CD4-positive, alpha-beta T cell treated with Interleukin-15 for 4 hours (primary cell): Measurements from ENCODE around the gene NOS3.
A peak's percentile ranks its signal among the peaks of the same experiment; 100 is the strongest.

ENCODE experiments used
- DNase-seq: peaks from one replicate; pipeline ENCODE4 v3.0.0-alpha.2; 2020; ENCODE audit warnings: low spot score

The NOS3 gene

DNA sequence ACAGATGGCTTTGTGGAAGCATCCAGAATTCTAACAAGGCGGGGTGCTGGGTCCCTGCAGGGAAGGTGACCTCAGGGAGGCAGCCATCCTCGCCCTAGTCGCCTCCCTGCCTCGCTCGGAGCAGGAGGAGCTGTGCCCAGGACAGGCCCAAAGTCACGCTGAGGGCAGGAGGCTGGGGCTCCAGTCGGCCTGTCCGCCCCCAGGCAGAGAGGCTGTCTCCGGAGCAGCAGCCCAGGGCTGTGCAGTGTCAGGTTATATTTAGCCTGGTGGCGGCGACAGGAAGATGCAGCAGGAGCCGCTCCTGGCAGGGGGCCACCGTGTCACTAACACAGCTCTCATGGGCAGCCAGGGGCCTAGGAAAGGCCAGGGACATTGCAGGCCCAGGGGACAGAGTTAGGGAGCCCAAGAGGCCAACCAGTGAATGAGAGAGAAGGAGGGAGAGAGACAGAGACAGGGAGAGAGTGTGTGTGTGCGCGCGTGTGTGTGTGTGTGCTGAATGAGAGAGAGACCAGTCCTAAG lies 26.2 kb upstream of the NOS3 start:
- no peak for DNase-seq

DNA sequence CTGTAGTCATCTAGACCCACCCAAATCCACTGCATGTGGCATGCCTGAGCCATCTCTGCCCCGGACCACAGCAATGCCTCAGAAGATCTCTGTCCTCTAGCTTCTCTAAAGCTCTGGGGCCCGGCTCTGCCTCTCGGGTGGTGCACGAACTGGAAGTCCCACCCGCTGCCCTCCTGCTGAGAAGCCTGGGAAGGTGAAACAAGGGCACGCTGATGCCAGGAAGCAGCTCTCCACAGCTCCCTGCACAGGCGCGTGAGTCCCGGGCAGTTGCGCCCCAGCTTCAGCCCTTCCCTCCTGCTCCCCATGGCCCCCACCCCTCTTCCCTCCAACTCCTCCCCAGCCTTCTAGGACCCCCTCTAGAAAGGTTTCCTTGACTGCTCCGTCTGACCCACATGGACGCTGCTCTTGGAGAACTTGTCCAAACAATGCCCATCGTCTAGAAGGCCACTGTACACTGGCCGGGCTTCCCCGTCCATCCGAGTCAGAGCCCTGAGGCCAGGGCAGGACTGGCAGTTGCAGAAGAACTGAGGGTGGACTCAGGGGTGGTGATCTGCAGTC lies 25.5 kb upstream of the NOS3 start:
- no peak for DNase-seq

DNA sequence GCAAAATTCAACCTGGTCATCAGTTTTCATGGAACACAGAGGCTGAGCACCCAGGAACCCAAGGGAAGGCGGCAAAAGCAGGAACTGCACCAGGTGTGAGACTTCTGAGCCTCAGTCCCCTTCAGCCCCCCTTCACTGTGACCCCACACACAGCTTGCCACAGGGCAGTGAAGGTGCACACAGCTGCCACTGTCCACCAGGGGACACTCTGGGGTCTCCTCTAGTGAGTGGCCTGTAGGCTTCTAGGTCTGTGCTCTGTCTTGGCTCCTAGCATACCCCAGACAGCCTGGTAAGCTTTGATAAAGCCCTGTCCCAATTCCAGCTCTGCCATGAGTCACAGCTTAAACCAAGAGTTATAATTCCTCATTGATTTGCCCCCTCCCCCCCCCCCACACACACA lies 24.8 kb upstream of the NOS3 start:
- DNase-seq, result no peak

DNA sequence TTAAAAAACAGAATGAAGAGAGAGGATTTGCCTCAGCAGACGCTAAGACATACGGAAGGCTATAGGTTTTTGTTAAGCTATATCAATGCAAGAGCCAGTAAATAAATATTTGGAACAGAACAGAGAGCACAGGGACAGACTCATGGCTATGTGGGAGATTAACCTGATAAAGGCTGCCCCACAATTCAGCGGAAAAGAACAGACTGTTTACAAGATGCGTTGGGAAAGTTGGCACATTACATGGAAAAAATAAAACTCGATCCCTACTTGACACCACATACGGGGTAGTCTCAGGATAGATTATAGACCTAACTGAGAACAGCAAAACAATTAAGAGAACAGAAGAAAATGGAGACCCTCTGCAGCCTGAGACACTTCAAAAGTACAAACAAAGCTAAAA lies 23.5 kb upstream of the NOS3 start:
- DNase-seq, result no peak

DNA sequence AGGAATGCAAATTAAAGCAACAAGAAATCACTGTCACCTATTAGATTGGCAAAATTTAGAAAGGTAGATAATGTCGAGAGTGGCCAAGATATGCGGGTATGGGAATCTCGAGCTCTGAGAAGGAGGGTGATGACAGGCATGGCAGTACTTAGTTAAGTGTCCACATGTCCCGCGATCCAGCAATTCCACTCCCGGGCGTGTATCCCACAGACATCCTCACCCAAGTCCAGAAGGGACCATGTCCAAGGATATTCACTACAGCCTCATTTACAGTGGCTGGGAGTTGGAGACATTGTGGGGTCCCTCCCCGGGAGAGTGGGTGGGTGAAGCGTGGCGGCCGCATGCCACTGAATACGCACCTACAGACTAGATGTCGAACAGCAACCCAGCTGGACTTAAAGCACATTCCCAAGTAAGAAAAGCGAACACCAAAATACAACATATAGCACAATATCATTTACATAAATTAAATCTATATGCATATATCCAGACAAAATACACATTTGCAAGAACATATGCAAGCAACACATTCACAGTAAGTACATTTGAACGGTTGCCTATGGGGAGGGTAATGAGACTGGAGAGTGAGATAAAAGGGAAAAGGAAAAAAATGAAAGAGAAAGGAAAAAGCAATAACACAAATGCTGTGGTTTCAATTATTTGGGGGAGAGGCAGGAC lies 22.6 kb upstream of the NOS3 start:
- no peak for DNase-seq

DNA sequence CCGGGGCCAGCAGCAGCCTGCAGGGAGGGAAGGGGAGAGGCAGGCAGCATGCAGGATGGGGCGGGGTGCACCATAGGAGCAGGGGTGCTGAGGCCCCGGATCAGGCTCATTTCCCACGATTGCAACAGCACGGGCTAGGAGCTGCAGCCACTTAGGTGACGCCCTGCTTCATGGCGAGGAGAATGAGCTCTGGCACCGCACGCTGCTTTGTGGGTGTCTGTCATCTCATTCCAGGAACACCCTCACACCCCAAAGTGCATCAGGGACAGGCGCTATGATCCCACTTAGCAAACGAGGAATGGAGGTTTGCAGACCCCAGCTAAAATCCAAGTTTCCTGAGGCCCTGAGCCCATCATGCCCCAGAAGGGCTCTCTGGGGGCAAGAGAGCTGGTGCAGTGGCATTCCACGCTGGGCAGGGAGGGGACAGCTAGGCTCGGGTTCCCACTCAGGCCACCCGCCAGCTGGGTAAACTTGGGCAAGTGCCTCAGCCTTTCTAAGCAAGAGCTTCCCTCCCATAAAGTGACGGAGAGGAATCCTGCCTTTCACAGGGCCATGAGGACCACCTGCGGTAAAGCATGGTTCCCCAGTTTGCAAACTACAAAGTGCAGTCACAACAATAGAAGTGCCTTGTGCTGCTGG lies 22.0 kb upstream of the NOS3 start:
- no peak for DNase-seq

DNA sequence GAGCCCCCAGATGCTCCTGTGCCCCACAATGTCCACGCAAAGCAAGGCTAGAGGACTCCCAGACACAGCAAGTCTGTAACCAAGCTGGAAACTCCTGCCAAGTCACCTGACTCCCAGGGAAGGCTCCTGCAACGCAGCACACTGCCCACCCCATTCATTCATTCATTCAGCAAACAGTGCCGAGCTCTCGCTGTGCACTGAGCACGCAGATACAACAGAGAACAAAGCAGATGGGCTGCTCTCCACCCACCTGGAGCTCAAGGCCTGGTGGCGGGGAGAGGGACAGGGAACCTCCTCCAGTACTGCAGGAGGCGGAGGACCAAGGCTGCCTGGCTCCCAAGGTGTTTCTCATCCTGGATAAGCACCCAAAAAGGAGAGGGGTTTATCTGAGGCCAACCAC lies 21.3 kb upstream of the NOS3 start:
- no peak for DNase-seq

DNA sequence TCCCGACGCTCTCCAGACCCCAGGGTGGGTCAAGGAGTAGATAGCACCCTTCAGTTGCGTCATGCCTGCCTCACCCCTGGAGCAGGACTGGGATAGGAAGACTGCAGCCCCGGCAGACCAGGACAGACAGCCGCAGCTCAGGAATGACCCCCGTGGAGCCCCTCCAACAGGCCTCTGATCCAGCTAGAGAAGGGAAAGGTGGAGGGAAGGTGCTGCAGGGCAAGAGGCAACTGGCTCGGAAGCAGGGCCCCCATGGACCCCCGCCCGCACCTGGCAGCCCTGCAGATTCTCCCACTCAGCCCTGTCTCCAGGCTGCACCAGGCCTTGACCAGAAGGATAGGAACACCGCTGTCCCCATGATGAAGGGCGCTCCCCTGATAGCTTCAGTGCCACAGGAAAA lies 20.4 kb upstream of the NOS3 start:
- DNase-seq, result no peak

DNA sequence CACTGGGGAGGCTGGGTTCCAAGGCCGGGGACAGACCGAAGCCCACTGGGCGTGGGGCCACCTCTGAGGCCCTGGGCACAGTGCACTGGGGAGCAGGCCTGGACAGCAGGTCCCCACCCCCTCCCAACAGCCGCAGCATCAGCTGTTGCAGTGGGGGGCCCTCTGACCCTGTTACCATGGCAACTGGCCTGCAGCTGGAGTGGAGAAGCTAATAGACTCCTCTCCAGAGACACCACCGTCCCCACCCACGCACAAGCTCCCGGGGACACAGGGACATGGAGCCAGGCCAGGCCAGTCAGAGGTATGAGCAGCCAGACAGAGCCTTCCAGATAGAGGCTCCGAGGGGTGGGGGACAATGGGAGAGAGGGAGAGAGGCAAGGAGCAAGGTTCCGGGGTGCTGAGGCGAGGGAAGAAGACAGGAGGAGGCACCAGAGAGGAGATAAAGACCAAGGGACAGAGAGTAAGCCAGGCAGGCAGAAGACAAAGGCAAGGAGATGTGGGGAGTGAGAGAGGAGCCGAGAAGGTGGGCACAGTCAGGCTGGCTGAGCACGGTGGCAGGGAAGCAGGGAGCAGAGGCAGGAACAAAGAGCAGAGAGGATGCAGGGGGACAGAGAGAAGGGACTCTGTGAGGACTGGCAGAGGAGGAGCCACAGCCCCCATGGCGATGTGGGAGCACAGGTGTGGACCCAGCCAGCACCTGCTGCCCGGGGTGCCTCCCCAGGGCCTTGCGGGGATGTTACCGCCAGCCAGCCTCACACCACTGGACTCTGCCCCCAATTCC lies 19.4 kb upstream of the NOS3 start:
- DNase-seq, result no peak

DNA sequence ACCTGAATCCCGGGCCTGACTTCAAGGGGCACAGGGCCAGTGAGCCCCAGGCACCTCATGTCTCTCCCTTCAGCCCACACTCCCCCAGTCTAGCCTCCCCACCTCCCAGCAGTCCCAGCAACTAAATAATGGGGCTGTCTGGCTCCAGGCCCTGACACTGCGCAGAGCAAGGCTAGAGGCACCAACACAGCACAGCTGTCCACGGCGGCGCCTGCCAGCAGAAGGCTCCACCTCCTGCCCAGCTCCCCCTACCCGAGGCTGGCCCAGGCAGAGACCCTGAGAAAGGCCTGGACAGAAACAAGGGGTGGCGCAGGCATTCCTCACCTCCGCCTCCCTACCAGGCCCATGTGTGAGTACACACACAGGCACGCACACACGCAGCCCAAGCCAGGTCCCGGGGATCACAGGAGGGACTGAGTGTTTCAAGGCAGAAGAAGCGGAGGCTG lies 18.8 kb upstream of the NOS3 start:
- DNase-seq, result no peak

DNA sequence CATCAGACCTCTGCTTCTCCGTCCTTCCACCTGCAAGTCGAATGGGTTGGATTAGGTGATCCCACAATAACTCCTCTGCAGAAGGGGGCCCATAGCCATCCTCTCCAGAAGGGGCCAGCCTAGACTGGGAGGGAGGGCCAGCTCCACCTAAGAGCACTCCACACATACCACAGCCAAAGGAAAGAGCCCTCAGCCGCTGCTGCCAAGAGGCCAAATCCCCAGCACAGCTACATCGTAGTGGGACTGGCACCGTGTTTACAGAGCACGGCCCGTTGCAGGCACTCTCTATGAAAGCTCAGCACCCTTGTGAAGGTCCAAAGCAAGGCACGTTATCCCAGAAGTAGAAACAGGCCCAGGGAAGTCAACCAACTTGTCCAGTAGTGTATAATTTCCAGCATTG lies 18.1 kb upstream of the NOS3 start:
- no peak for DNase-seq

DNA sequence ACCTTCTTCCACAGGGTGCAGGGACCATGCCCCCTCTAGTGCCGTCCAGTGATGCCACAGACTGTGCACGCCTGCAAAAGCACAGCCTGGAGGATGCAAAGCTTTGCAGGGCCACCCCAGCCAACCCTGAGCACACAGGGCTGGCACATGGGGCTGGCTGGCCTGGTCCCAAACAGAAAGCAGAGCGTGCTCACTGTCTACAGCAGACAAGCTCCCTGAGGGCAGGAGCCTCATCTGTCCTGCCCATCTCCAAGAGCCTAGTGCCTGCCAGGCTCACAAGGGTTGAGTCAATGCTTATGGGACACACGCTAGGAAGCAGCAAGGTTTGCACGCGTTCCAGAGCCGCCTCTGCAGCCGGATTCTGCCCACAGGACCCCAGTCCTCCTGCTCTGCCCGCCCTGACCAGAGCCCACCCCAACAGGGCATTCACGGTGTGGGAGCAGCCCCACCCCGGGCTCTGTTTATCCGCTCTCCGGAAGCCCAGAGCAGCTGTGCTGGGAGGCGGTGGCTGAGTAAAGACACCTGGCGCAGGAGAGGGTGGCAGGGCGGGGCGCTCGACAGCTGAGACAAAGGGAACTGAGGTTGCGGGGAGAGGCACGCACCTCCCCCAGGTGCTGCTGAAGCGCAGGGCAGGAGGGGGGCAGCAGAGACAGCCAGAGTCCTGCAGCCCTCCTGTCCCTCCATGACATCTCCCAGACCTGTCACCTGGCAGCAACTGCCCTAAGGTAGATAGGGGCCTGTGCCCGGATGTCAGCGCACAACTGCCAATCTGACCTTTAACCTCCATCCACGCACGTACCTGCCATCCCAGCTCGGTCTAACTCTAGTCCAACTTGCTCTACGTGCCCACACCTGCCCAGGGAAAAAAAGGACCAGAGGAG lies 17.0 kb upstream of the NOS3 start:
- peak; percentile 9 for DNase-seq

DNA sequence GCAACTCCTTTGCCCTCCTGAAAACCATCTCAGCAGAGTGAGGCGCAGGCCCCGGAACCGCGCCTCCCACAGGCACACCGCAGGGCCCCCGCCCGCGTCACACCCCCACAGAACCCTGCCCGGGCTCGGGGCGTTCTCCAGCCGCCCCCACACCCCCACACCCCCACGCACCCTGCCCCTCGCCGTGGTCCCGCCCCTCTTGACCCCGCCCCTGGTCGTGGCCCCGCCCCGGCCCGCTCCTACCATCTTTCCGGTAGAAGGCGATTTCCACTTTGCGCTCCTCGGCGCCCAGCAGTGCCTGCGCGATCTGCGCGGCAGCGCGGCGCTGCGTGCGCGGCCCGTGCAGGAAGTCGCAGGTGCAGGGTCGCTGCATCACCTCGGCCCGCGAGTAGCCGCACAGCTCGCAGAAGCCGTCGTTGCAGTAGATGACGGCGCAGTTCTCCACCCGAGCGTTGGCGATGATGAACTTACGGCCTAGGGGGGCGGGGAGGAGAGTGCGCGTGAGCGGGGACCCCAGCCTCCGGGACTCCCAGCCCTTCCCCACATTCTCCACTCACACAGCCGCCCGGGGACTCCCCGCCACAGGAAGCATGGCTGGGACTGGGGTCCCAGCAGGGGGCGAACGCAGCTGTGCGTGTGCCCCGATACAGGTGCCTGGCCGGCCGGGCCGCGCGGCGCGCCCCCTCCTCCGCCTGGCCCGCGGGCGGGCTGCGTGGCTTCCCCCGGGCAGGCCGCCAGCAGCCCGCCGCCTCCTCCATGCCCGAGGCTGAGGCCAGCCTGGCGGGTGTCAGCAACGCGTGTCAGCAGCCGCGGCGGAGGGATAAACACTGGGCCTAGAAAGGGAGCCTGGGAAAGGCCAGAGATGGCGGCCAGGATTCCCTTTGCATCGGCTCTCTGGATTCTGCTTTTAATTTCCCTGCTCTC lies 16.1 kb upstream of the NOS3 start:
- DNase-seq, result peak; percentile 85

DNA sequence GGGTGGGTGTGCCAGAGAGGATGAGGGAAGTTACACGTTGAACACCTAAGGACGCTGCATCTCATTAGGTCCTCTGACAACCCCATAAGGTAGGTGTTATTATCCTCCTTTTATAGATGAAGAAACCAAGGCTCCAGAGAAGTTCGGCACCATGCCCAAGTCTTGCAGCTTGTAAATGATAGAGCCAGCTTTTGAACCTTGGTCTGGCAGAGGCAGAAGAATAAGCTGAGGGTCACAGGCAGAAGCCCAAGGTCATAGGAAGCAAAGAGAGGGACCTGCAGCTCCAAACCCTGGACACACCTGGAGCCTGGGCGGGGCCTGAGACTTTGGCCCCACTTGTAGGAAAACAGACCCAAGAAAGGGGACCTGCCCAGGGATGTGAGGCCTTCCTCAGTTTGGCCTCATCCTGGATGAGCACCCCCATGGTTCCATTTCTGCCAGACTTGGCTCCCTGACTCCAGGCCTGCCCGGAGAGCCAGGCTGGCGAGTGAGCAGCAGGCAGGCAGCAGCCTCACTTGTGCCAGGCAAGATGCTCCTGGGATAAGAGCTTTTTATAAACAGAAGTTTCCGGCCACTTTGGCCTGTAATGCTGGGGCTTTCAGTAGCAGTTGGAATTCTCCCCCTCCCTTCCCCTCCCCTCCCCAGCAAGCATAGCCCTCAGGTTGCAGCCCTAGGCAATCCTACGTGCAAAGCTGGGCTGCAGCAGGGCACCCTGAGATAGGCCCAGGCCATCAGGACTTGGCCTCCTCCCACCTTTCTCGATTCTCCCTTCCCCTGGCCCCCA lies 15.1 kb upstream of the NOS3 start:
- DNase-seq, result no peak

DNA sequence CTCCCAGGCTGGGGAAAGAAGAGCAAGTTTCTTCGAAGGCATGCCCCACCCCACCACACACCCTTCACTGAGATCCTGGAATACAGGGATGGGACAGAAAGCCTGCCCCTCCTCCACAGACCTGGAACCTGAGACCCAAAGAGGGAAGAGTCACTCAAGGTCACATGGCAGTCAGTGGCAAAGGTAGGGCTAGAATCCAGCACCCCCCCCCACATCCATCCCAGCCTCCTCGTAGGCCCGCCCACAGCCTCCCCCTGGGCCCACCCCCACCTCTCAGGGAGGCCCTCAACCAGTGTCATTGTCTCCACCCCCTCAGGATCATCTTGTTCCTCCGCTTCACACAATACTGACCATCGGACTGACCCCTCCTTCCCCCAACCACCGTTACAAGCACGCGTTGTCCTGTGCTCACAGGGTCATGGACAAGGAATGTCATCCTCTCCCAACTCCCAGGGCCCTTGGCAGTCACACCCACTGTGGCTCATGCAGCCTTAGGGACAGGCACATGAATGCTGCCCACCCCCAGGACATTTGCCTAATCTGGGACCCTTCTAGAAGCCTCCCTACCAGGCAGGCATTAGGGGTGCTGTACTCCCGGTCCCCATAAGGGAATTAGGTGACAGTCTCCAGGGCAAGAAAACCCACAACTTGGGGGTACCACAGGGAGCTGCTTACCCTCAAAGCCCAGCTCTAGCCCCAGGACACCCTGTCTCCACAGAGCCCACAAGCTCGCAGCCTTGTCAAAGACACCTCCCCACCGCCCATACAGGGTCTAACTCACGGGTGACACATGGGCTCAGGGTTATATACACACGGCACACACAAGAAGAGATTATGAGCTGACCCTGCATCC lies 14.1 kb upstream of the NOS3 start:
- no peak for DNase-seq

DNA sequence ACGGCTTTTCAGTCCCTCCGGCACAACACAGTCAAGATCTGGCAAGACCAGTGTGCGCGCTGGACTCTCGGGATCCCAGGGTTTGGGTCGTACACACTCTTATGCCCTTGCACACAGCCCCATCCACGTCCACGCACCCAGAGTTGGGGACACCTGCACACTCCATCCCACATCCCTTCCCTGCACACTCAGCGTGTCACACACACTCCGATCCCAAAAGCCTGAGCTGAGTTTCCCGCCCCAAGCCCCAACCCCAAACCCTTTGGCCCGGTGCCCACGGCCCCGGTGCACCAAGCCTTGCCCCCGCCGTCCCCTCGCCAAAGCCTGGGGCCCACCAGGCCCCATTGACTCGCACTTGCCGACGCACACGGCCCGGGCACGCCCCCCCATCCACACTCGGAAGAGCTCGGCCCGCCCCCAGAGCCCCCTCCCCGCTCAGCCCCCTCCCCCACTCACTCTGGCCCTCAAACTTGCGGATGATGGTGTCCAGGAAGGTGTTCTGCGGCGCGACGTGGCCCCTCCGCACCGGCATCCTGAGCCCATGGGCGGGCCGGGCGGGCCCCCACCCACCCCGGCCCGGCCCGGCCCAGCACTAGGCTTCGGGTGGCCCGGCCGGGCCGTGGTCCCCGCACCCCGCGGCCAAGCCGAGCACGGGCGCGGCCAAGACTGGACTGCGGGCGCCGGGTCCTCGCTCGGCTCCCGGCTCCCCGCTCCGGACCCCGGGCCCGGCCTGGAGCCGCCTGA lies 13.3 kb upstream of the NOS3 start:
- DNase-seq, result no peak

DNA sequence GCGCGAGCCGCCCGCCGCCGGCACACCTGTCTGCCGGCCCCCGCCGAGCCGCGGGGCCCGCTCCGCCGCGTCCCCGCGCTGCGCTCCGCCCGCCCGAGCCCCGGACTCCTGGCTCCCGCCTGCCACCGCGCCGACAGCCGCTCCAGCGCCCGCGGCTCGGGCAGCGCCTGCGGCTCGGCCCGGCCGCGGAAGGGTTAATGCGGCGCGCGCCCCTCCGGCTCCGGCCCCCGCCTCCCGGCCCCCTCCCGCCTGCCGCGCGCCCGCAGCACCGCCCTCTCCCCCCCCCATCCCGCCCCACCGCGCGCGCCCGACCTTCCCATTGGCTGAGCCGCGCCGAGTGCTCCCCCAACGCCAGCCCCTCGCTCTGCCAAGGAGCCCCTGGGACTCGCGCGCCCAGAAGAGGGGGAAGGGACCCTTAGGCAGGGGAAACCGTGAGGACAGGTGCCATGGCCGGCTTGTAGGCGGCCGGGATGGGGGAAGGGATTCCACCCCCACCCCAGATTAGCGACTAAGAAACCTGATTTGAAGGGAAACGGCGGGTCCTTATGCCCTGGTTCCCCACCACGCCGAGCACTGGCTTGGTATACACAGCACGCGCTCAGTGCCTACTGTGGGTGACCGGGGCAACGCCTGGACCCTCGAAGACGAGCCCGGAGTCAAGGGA lies 12.6 kb upstream of the NOS3 start, which contains the start of gene KCNH2:
Gene KCNH2 (minus strand): TSS at position 196 of the 664 bp plus-strand sequence. CDS start 408 bp downstream, outside the sequence.
- peak; percentile 14 for DNase-seq
